Measurements from ENCODE around the gene TOLLIP.

Gene TOLLIP

GRCh38 chr11:1229471-1230120 is 79.8 kb downstream of the TOLLIP start:
- no peak for DNase-seq

DNA sequence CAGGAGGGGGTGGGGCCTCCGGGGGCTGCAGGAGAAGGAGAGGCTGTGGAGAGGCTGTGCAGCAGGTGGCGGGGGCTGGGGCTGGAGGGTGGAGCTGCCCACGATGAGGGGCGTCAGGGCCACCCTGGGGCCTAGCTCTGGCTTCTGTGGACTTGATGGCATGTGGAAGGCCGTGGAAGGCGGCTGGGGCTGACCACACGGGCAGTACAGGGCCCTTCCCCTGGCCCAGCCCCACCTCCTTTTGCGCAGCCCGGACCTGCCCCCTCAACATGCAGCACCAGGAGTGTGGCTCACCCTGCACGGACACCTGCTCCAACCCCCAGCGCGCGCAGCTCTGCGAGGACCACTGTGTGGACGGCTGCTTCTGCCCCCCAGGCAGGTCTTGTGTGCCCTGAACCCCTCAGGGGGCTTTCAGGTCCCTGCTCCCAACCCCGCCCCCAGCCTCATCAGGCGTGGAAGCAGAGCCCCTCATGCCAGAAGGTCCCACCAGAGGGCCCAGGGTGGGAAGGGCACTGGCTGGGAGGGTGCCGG is 80.4 kb downstream of the TOLLIP start:
- no peak for DNase-seq

GRCh38 chr11:1228101-1228821 is 81.2 kb downstream of the TOLLIP start:
- no peak for DNase-seq

DNA sequence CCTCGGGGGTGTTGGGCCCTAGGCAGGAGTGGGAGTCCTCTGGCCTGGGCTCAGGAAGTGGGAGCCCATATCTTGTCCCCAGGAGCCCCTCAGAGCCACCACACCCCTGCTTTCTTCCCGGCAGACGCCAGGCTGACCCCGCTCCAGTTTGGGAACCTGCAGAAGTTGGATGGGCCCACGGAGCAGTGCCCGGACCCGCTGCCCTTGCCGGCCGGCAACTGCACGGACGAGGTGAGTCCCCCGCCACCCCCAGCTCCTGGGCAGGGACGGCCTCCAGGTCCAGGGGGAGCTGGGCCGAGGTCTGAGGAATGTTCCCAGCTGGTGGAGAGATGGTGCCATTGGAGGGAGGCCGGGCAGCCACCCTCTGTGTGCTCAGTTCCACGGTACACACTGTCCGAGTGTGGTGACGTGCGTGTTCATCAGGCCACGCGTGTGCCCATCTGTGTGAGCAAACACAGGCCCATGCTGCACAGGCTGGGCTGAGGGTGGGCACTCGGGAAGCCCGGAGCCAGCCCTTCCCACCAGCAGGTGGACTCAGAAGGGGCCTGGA is 81.8 kb downstream of the TOLLIP start:
- no peak for DNase-seq

GRCh38 chr11:1226986-1227550 is 82.4 kb downstream of the TOLLIP start:
- no peak for DNase-seq

DNA sequence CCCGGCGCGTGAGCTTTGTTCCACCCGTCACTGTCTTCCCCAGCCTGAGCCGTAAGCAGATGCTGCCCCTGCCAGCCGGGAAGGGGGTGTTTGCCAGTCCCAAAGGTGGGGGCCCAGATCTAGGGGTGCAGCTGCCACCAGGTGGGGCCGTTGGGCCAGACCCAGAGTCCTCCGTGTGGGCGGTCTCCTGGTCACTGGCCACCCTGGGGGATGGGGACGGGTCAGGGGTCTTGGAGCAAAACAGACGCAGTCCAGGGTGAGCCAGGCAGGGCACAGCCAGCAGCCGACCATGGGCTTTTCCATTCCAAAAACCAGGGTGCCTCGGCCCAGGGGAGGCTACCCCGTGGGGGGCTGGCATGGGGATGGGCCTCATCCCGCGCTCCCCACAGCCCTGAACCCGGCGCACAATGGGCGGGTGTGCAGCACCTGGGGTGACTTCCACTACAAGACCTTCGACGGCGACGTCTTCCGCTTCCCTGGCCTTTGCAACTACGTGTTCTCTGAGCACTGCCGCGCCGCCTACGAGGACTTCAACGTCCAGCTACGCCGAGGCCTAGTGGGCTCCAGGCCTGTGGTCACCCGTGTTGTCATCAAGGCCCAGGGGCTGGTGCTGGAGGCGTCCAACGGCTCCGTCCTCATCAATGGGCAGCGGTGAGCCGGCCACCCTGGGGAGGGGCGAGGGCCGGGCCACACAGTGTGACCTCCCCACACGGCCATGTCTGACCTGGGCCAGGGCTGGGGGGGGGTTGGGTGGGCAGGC is 83.0 kb downstream of the TOLLIP start:
- DNase-seq, result no peak

DNA sequence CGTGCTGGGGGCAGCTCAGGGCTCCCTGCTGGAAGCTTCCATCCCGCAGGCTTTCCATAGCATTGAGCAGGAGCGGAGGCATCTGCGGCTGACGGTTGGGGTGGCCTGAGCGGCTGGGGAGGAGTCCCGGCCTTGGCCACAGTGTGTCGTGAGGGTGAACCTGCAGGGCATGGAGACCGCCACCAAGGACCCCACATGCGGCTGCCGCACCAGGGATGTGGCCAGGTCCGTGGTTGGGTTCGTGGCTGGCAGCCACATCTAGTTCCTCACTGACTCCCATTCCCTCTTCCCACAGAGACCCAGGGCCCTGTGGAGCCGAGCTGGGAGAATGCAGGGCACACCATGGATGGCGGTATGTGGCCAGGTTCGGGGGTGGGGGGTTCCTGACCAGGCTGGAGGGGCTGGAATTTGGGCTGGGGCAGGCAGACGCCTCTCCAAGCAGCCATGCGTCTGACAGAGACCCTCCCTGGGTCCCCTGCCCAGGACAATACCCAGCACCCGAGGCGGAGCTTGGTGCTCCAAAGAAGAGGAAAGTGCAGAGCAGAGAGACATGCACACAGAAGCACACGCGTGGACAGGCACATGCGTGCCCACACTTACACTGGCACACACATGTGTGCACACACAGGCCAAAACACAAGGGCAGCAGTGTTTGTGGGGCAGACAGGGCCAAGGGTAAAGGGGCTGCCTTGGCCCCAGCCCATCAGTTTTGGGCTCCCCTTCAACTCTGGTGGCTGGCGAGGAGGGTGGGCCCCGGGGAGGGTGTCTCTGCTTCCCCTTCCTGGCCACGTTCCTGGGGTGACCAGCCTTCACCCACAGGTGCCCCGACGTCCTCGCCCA is 83.8 kb downstream of the TOLLIP start:
- DNase-seq, result no peak

- no peak for DNase-seq
Observed at GRCh38 chr11:1224491-1225385, 84.7 kb downstream of the TOLLIP start.
